SK-N-SH (cell line): ENCODE results near the gene NDUFA9. TPM values are rescaled to one million over a fixed set of nuclear protein-coding genes. Genes with fewer than 3 reads are reported as not detected.

Source experiments
- CTCF ChIA-PET: fragments of 300-600, 350-600 bp; formaldehyde crosslinking; extraction: SDS; loops from one replicate; lab custom pipeline; 2021; lab: Yijun Ruan, JAX
- POLR2A ChIA-PET: fragments of 350-600 bp; sonication (Branson Sonifier 250); formaldehyde crosslinking; extraction: SDS; loops from one replicate; lab custom pipeline; 2020; ENCODE audit warnings: antibody characterized with exemption, inconsistent platforms; lab: Yijun Ruan, JAX
- DNase-seq: peaks from one replicate; pipeline ENCODE4 v3.0.0; 2012
- H2AFZ ChIP-seq: fragments of 200-600 bp; sonication (generic); 2 replicates; pipeline ENCODE4 v1.8.1; 2016; ENCODE audit warnings: antibody characterized with exemption, mild to moderate bottlenecking, low read depth
- H3F3A ChIP-seq: fragments of 200-600 bp; sonication (generic); replicated peaks from 2 replicates; pipeline ENCODE3; 2016; ENCODE audit warnings: antibody characterized with exemption, mild to moderate bottlenecking; ENCODE audit not compliant: insufficient read depth
- H3K27ac ChIP-seq, 2 experiments: fragments of 200-500 bp in 1 of 2; fragments of 200-600 bp in 1 of 2; sonication (Bioruptor generic) in 1 of 2; sonication (generic), shearing (Covaris generic) in 1 of 2; 2 replicates each; pipeline versions ENCODE4 v1.5.1 to v1.6.1; 2014 to 2016; ENCODE audit warnings: low read depth in 2 of 2, inconsistent platforms in 1 of 2, low read length in 1 of 2, mild to moderate bottlenecking in 1 of 2, mixed read lengths in 1 of 2
- H3K27me3 ChIP-seq: fragments of 200-600 bp; sonication (generic), shearing (Covaris generic); 2 replicates; pipeline ENCODE4 v1.6.1; 2016; ENCODE audit warnings: mixed run types; ENCODE audit not compliant: insufficient read depth
- H3K36me3 ChIP-seq, 2 experiments: fragments of 200-500 bp in 1 of 2; fragments of 200-600 bp in 1 of 2; sonication (Bioruptor generic) in 1 of 2; sonication (generic) in 1 of 2; replicated peaks in 1 of 2; 2 replicates each; pipeline versions ENCODE3 to v1.5.1; 2014 to 2016; ENCODE audit warnings: low read length in 1 of 2, mild to moderate bottlenecking in 1 of 2; ENCODE audit not compliant: insufficient read depth in 2 of 2, control insufficient read depth in 1 of 2
- H3K4me1 ChIP-seq, 2 experiments: fragments of 200-500 bp in 1 of 2; fragments of 200-600 bp in 1 of 2; sonication (Bioruptor generic) in 1 of 2; sonication (generic), shearing (Covaris generic) in 1 of 2; 2 replicates each; pipeline versions ENCODE4 v1.5.1 to v1.6.1; 2014 to 2016; ENCODE audit warnings: low read depth in 1 of 2, low read length in 1 of 2, mixed run types in 1 of 2; ENCODE audit not compliant: insufficient read depth in 2 of 2, control insufficient read depth in 1 of 2
- H3K4me2 ChIP-seq: fragments of 200-600 bp; sonication (generic), shearing (Covaris generic); 2 replicates; pipeline ENCODE4 v1.6.1; 2017; ENCODE audit warnings: mixed run types
- H3K4me3 ChIP-seq, 2 experiments: fragments of 200-500 bp in 1 of 2; fragments of 200-600 bp in 1 of 2; sonication (Bioruptor generic) in 1 of 2; sonication (generic), shearing (Covaris generic) in 1 of 2; 2 replicates each; pipeline versions ENCODE4 v1.5.1 to v1.8.1; 2014 to 2016; ENCODE audit warnings: low read depth in 2 of 2, inconsistent platforms in 1 of 2, low read length in 1 of 2, mild to moderate bottlenecking in 1 of 2, mixed read lengths in 1 of 2, moderate library complexity in 1 of 2
- H3K79me2 ChIP-seq: fragments of 200-600 bp; sonication (generic); 2 replicates; pipeline ENCODE4 v1.8.1; 2017; ENCODE audit warnings: mild to moderate bottlenecking; ENCODE audit not compliant: insufficient read depth
- H3K9ac ChIP-seq: fragments of 200-600 bp; sonication (generic); 2 replicates; pipeline ENCODE4 v1.6.1; 2017; ENCODE audit warnings: mixed run types
- H3K9me2 ChIP-seq: fragments of 200-600 bp; sonication (generic); 2 replicates; pipeline ENCODE4 v1.6.1; 2017; ENCODE audit warnings: mixed run types
- H3K9me3 ChIP-seq: fragments of 200-600 bp; sonication (generic); 2 replicates; pipeline ENCODE4 v1.6.1; 2017; ENCODE audit warnings: mixed run types, mild to moderate bottlenecking, moderate library complexity
- H4K20me1 ChIP-seq: fragments of 200-600 bp; sonication (generic); 2 replicates; pipeline ENCODE4 v1.6.1; 2017; ENCODE audit warnings: mild to moderate bottlenecking, mixed run types; ENCODE audit not compliant: insufficient read depth
- CHD2 ChIP-seq: fragments of 150-350 bp; IDR thresholded peaks from 2 replicates; pipeline ENCODE4 v1.6.1; 2018; ENCODE audit warnings: low read length; ENCODE audit not compliant: partially characterized antibody
- EP300 ChIP-seq, 2 experiments: IDR thresholded peaks; 2 replicates each; pipeline versions ENCODE4 v1.4.0 to v1.6.1; 2012; ENCODE audit warnings: borderline replicate concordance in 1 of 2, low read depth in 1 of 2, low read length in 1 of 2
- EZH2phosphoT487 ChIP-seq: fragments of 200-600 bp; sonication (generic); IDR thresholded peaks from 2 replicates; pipeline ENCODE4 v1.6.1; 2017; ENCODE audit warnings: low read depth, mixed run types, mild to moderate bottlenecking, antibody characterized with exemption, moderate library complexity, borderline replicate concordance
- GABPA ChIP-seq: IDR thresholded peaks from 2 replicates; pipeline ENCODE4 v1.4.0; 2012; ENCODE audit warnings: low read depth, mild to moderate bottlenecking
- JUND ChIP-seq: IDR thresholded peaks from 2 replicates; pipeline ENCODE4 v1.4.0; 2012
- MAX ChIP-seq: IDR thresholded peaks from 2 replicates; pipeline ENCODE4 v1.4.0; 2012; ENCODE audit warnings: low read depth
- MEF2A ChIP-seq: IDR thresholded peaks from 2 replicates; pipeline ENCODE4 v1.4.0; 2012; ENCODE audit warnings: low read depth, borderline replicate concordance
- MXI1 ChIP-seq: IDR thresholded peaks from 2 replicates; pipeline ENCODE4 v1.6.1; 2012; ENCODE audit warnings: mild to moderate bottlenecking, low read depth, low read length, improper control_type of control experiment
- NRF1 ChIP-seq: IDR thresholded peaks from 2 replicates; pipeline ENCODE4 v1.6.1; 2012; ENCODE audit warnings: low read depth, mild to moderate bottlenecking, low read length
- POLR2AphosphoS5 ChIP-seq: IDR thresholded peaks from 2 replicates; pipeline ENCODE4 v1.6.1; 2012; ENCODE audit warnings: low read depth, low read length
- RCOR1 ChIP-seq: fragments of 150-350 bp; IDR thresholded peaks from 2 replicates; pipeline ENCODE4 v1.6.1; 2017; ENCODE audit warnings: antibody characterized with exemption, low read length
- RFX5 ChIP-seq: IDR thresholded peaks from 2 replicates; pipeline ENCODE4 v1.6.1; 2012; ENCODE audit warnings: mild to moderate bottlenecking, improper control_type of control experiment, low read length
- SIN3A ChIP-seq: IDR thresholded peaks from 2 replicates; pipeline ENCODE4 v1.6.1; 2012; ENCODE audit warnings: low read depth, mild to moderate bottlenecking, low read length, moderate library complexity, borderline replicate concordance
- SMC3 ChIP-seq: IDR thresholded peaks from 2 replicates; pipeline ENCODE4 v1.6.1; 2012; ENCODE audit warnings: low read depth, low read length, improper control_type of control experiment
- TAF1 ChIP-seq: IDR thresholded peaks from 2 replicates; pipeline ENCODE4 v1.6.1; 2012; ENCODE audit warnings: low read depth, mild to moderate bottlenecking, low read length, moderate library complexity, borderline replicate concordance
- TCF12 ChIP-seq: IDR thresholded peaks from 2 replicates; pipeline ENCODE4 v1.4.0; 2012
- USF1 ChIP-seq: IDR thresholded peaks from 2 replicates; pipeline ENCODE4 v1.4.0; 2012; ENCODE audit warnings: low read depth, borderline replicate concordance
- ZBTB33 ChIP-seq: IDR thresholded peaks from 2 replicates; pipeline ENCODE4 v1.4.0; 2012; ENCODE audit warnings: low read depth, borderline replicate concordance
- WGBS: methylation state at CpG from one replicate; pipeline ENCODE4 v1.1.6; 2017; ENCODE audit warnings: low lambda C conversion rate; 5-methylcytosine and 5-hydroxymethylcytosine counted together
- polyA plus RNA-seq, 3 experiments: library from polyadenylated mRNA; depleted of rRNA; stranded (reverse); fragments of >200 nt; gene quantifications; 2 replicates each; pipeline ENCODE4 v1.2.3, GENCODE V29; 2012
- TF ChIP-seq, protein P1 (sequence below): fragments of 200-600 bp; sonication (generic); IDR thresholded peaks from 2 replicates; pipeline ENCODE4 v1.6.1; 2017; ENCODE audit warnings: antibody characterized with exemption, mild to moderate bottlenecking, moderate library complexity

The NDUFA9 gene
- polyA plus RNA-seq, 1 of the 3 experiments (the other 2 are of a cell fraction) = 53.0 TPM

DNA sequence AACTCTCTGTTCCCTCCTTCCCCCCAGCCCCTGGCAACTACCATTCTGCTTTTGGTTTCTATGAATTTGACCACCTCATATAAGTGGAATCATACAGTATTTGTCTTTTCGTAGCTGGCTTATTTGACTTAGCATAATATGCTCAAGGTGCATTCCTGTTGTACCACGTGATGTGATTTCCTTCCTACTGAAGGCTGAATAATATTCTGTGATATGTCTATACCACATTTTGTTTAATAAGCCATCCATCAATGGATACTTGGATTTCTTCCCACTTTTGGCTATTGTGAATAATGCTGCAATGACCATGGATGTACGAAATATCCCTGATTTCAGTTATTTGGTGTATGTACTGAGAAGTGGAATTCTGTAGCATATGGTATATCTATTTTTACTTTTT lies 16.3 kb downstream of the NDUFA9 start:
- H3K27me3 ChIP-seq = no peaks in the 10 kb centered on the region
- no peaks in the 10 kb centered on the region for H3K9me2 ChIP-seq
- peaks cover 0 to 4% of the 10 kb centered on the region in 2 experiments; a peak in 1 of 4 replicates for H3K4me1 ChIP-seq
- H4K20me1 ChIP-seq = no peaks in the 10 kb centered on the region
- peaks cover 12% of the 10 kb centered on the region for H3F3A ChIP-seq
- ChIA-PET CTCF (no interaction called here), POLR2A (no interaction called here)
- H3K36me3 ChIP-seq = peaks cover 61 to 83% of the 10 kb centered on the region in 2 experiments
- no peak overlapping the region for H3K4me3 ChIP-seq
- H3K79me2 ChIP-seq = 0 out of 2 replicates have a peak, but pooled peaks cover 2% of the 10 kb centered on the region
- H3K9me3 ChIP-seq = no peaks in the 10 kb centered on the region
- H3K4me2 ChIP-seq = no peak overlapping the region
- no peak for DNase-seq
- 98% methylated on average over 3 of the region's 3 CpGs for WGBS
- no peak overlapping the region for H2AFZ ChIP-seq
- TF ChIP-seq SIN3A (no peak), MAX (no peak), RCOR1 (no peak), TAF1 (no peak), MXI1 (no peak), JUND (no peak), EZH2phosphoT487 (no peak), SMC3 (no peak), MEF2A (no peak), ZBTB33 (no peak), NRF1 (no peak), CHD2 (no peak), EP300 (IDR thresholded peaks at IDR 0.05; ENCODE audit: borderline replicate concordance in 1 of 2, low read depth in 1 of 2, low read length in 1 of 2) (no peak), RFX5 (no peak), POLR2AphosphoS5 (no peak), GABPA (no peak), USF1 (no peak), TCF12 (no peak)
- TF ChIP-seq, protein P1, sequence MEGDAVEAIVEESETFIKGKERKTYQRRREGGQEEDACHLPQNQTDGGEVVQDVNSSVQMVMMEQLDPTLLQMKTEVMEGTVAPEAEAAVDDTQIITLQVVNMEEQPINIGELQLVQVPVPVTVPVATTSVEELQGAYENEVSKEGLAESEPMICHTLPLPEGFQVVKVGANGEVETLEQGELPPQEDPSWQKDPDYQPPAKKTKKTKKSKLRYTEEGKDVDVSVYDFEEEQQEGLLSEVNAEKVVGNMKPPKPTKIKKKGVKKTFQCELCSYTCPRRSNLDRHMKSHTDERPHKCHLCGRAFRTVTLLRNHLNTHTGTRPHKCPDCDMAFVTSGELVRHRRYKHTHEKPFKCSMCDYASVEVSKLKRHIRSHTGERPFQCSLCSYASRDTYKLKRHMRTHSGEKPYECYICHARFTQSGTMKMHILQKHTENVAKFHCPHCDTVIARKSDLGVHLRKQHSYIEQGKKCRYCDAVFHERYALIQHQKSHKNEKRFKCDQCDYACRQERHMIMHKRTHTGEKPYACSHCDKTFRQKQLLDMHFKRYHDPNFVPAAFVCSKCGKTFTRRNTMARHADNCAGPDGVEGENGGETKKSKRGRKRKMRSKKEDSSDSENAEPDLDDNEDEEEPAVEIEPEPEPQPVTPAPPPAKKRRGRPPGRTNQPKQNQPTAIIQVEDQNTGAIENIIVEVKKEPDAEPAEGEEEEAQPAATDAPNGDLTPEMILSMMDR = no peak
- H3K9ac ChIP-seq = no peak overlapping the region
- no peak overlapping the region for H3K27ac ChIP-seq
